Stimulated activated CD4-positive, alpha-beta T cell treated with anti-CD3 and anti-CD28 coated beads, Interleukin-4, amount 100 ng/mL, for 4 hours (primary cell): ENCODE results near the gene CEACAM3.

Source experiments
- DNase-seq, 2 experiments: peaks; one replicate each; pipeline ENCODE4 v3.0.0-alpha.2; 2020

The CEACAM3 gene

DNA sequence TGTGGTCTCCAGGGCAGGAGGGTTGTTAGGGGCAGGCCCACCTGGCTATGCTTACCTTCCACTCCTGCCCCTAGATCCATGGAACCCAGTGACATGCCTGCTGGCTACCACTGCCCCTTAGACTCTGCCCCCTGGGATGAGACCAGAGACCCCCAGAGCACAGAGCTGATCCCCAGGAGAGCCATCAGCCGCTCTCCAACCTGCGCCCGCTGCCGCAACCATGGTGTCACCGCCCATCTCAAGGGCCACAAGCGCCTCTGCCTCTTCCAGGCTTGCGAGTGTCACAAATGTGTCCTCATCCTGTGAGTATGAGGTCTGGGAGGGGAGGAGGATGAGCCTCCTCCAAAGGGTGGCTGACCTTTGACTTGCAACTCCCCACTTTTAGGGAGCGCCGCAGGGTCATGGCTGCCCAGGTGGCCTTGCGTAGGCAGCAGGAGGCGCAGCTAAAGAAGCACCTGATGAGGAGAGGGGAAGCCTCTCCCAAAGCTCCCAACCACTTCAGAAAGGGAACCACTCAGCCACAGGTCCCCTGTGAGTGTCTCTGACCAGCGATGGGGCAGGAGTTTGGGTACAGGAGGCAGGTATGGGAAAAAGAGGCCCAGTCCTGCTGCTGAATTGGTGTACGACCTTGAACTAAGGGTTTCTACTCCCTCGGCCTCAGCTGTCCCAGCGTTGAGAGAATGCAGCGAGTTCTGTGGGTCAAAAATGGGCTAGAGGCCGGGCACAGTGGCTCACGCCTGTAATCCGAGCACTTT lies 51.1 kb downstream of the CEACAM3 start:
- DNase-seq: no peak

DNA sequence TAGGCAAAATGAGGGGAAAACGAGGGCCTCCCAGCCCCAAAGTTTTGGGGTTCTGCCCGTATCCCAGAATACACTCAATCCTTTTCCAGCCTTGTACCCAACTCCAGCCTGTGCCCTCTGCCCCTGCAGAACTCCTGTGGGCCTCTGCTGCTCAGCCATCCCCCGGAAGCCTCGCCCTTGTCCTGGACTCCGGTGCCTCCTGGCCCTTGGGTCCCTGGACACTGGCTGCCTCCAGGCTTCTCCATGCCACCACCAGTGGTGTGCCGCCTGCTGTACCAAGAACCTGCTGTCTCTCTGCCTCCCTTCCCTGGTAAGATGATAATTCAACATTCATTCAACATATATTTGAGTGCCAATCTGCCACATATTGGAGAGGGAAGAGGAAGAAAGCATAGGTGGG lies 52.3 kb downstream of the CEACAM3 start:
- no peak for DNase-seq

DNA sequence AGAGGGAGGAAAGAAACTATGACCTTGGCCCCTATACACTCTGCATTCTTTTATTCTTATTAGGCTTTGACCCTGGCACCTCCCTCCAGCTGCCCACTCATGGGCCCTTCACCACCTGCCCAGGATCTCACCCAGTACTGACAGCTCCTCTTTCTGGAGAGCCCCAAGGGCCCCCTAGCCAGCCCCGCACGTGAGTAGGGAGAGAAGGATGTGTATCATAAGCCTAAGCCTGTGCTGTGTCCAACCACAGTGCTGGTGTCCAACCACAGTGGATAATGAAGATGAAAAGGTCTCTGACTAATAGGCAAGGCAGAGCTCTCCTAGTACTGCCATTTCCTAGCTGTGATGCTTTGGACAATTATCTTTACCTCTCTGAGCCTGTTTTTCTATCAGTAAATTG lies 52.7 kb downstream of the CEACAM3 start:
- no peak for DNase-seq

DNA sequence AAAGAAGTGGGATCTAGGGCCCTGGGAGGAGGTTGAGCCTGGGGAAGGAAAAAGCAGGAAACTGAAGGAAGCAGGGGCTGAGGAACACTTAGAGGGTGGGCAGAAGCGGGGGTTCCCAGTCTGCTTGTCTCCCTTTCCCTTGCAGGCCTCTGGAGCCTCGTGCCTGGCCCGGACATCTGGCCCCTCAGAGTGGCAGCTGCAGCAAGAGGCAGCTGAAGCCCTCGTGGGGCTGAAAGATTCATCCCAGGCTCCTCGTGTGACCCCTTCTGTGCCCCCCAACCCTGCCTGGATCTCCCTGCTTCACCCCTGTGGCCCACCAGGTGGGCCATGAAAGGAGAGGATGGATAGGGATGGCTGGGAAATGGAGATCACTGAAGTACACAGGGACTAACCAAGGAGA lies 54.0 kb downstream of the CEACAM3 start:
- DNase-seq: no peak

DNA sequence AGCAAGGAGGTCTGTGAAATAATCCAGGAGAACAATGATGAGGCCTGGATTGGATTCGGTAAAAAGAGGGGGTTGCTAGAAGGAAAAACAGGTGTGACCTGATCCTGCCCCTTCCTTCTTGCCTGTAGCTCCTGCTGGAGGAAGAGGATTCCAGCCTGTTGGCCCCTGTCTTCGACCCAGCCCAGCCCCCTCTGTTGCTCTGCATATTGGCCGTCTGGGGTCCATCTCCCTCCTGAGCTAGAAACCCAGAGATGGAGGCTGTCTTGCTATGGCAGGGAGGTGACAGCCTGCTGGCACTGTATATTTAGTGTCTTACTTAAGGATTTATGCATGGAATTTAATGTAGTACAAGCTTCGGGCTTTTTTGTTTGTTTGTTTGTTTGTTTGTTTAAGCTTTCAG lies 55.1 kb downstream of the CEACAM3 start:
- DNase-seq: no peak

DNA sequence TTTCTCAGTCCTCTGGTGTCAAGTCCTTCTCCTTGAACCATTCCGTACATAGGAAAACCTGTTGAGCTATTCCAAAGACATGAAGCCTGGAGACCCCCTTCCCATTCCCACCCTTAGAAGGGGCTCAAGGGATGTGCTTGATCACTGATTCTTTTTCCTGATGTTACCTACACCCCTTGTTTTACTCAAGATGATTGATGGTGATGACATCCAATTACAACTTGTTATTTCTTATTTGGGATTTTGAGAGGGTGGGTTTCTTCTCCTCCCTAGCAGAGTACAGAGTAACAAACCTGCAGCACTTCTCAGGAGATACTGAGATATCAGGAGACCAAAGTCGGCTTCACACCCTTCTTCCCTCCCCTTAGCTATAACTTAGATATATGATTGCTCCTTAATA lies 57.0 kb downstream of the CEACAM3 start:
- DNase-seq: no peak

DNA sequence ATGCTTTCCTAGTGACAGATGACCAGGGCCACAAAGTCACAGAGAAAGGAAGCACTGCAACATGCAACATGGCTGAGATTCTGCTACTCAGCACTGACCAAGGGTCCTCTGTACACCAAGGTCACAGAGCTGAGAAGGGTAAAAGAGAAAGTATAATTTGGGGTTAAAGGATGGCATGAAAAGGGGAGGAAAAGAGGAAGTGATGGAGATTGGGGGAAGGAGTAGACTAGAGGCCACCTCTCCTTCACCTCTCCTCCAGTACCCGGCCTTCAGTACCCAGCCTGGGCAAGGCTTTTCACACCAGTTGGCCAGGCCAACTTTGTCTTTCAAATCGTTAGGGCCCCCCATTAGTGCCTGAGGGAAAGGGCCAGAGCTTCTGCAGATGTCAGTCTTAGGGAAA lies 57.4 kb downstream of the CEACAM3 start:
- no peak for DNase-seq

DNA sequence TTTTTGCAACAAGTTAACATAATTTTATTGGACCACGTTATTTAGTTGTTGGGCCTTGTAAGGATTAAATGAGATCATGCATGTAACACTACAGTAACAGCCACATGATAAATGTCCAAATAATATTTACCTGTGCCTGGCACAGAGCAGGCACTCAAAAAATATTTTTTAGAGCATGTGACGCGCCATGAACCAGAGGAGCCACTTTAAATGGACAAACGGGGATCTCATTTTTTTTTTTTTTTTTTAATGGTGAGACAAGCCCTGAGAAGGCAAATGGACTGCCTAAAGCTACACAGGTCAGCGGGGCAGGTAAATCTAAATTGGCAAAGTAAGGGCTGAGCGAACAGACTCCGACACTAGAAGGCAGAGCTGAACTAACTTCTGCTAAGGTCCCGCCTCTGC lies 62.8 kb downstream of the CEACAM3 start:
- no peak for DNase-seq

DNA sequence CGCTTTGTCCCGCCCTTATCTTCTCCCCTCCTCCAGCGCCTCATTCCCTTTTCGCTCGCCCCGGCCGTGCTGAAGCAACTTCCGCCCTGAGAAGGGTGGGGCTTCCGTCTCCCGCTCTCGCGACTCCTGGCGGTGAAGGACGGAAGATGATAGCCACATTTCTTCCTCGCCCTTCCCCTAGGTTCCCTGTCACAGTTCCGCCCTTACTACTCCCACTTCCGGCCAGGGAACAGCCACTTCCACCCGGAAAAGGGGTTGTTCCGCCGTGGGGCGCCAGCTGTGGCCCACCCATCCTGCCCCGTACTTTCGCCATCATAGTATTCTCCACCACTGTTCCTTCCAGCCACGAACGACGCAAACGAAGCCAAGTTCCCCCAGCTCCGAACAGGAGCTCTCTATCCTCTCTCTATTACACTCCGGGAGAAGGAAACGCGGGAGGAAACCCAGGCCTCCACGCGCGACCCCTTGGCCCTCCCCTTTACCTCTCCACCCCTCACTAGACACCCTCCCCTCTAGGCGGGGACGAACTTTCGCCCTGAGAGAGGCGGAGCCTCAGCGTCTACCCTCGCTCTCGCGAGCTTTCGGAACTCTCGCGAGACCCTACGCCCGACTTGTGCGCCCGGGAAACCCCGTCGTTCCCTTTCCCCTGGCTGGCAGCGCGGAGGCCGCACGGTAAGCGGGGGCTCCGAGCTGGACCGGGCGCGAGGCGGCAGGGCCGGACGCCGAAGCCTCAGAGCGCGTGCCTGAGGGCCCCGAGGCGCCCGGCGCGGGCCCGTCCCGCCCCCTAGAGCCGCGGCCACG lies 63.4 kb downstream of the CEACAM3 start, which contains the start of gene RPS19:
Gene RPS19 (plus strand): TSS at position 638 of the 801 bp plus-strand sequence. CDS start 520 bp downstream, outside the sequence.
- peak; percentile 98 for DNase-seq

DNA sequence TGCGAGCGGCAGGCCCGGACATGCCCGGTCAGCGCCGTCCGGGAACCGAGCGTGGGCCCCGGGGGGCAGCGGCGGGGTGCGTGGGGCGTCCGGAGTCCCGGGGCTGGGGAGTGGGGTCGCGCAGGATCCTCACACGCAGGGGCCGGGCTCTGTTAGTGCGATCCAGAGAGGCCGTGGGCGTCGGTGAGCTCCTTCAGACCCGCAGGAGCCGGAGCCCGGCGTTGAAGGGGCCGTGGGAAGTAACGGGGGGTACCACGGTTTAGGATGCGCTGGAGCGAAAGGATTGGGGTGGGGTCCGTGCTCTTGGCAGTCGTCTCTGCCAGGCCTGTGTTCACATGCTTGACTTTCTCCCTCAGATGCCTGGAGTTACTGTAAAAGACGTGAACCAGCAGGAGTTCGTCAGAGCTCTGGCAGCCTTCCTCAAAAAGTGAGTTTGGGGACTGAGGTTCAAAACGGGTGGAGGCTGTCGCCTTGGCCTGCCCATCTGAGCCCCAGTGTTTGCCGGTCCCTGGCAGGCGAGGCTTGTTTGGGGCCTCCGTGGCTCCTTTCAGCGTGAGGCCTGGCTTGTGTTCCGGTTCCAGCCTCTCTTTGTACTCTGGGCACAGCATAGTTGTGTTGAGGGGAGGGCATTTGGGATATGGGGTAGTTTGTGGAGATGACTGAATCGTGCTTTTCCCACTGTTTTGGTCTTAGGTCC lies 64.2 kb downstream of the CEACAM3 start:
- DNase-seq: peak in 1 of 2 experiments; percentile 46
